Liver (tissue), 3 donors: ENCODE measurements around the gene SLC2A4.

ENCODE experiments used
- FOXA1 ChIP-seq: IDR thresholded peaks from 2 replicates; pipeline ENCODE4 v1.6.1; 2016; ENCODE audit warnings: antibody characterized with exemption
- FOXA2 ChIP-seq: IDR thresholded peaks from 2 replicates; pipeline ENCODE4 v1.6.1; 2016; ENCODE audit warnings: antibody characterized with exemption
- HNF4A ChIP-seq, 2 donors: conservative IDR thresholded peaks; 2 replicates each; pipeline ENCODE4 v1.6.1; 2016; ENCODE audit warnings: antibody characterized with exemption in 2 of 2, mild to moderate bottlenecking in 2 of 2
- JUND ChIP-seq, 2 donors: IDR thresholded peaks; 2 replicates each; pipeline ENCODE4 v1.6.1; 2016; ENCODE audit warnings: antibody characterized with exemption in 2 of 2
- RAD21 ChIP-seq, 2 donors: IDR thresholded peaks; 2 replicates each; pipeline ENCODE4 v1.6.1; 2016; ENCODE audit warnings: antibody characterized with exemption in 2 of 2, mild to moderate bottlenecking in 2 of 2
- TAF1 ChIP-seq: conservative IDR thresholded peaks from 2 replicates; pipeline ENCODE4 v1.6.1; 2016; ENCODE audit warnings: antibody characterized with exemption, mild to moderate bottlenecking
- YY1 ChIP-seq: IDR thresholded peaks from 2 replicates; pipeline ENCODE4 v1.6.1; 2016; ENCODE audit warnings: antibody characterized with exemption, mild to moderate bottlenecking
- TF ChIP-seq, protein P1 (sequence below): fragments of 150-350 bp; IDR thresholded peaks from 2 replicates; pipeline ENCODE4 v1.5.1; 2017; ENCODE audit warnings: improper control_type of control experiment, low read depth, low read length; ENCODE audit not compliant: missing input control
- TF ChIP-seq, protein P2 (sequence below): IDR thresholded peaks from 2 replicates; pipeline ENCODE4 v1.6.1; 2016; ENCODE audit warnings: antibody characterized with exemption
- TF ChIP-seq, protein P3 (sequence below): IDR thresholded peaks from 2 replicates; pipeline ENCODE4 v1.6.1; 2016; ENCODE audit warnings: antibody characterized with exemption
- TF ChIP-seq, protein P4 (sequence below): IDR thresholded peaks from 2 replicates; pipeline ENCODE4 v1.6.1; 2016; ENCODE audit warnings: antibody characterized with exemption, mild to moderate bottlenecking
- donor health status: healthy.
- donor health status: healthy.

DNA sequence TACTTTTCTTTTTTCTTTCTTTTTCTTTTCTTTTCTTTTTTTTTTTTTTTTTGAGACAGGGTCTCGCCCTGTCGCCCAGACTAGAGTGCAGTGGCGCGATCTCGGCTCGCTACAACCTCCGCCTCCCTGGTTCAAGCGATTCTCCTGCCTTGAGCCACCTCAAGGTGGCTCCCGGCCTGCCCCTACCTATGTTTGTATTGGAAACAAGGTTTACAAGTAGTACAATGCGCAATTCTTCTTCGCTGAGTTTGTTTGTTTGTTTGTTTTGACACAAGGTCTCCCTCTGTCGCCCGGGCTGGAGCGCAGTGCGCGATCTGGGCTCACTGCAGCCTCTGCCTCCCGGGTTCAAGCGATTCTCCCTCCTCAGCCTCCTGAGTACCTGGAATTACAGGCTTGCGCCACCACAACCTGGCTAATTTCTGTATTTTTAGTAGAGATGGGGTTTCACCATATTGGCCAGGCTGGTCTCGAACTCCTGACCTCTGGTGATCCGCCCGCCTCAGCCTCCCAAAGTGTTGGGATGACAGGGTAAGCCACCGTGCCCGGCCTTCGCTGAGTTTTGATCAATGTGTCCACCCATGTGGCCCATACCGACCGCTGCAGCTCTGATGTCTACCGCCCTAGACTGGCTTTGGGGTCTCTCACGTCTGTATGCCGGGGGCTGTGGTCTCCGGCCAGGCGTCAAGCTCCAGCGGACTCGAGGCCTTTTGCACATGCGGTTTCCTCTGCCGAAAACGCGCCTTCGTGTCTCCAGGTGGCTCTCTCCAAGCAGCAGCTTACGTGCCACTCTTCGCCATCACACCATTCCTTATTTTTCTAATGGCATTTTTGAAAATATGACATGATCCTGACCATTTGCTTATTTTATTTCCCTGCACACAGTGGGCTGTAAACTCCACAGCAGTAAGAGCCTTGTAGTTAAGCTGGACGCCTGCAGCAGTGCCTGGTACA is 14.0 kb downstream of the SLC2A4 start:
- TF ChIP-seq, protein P1, sequence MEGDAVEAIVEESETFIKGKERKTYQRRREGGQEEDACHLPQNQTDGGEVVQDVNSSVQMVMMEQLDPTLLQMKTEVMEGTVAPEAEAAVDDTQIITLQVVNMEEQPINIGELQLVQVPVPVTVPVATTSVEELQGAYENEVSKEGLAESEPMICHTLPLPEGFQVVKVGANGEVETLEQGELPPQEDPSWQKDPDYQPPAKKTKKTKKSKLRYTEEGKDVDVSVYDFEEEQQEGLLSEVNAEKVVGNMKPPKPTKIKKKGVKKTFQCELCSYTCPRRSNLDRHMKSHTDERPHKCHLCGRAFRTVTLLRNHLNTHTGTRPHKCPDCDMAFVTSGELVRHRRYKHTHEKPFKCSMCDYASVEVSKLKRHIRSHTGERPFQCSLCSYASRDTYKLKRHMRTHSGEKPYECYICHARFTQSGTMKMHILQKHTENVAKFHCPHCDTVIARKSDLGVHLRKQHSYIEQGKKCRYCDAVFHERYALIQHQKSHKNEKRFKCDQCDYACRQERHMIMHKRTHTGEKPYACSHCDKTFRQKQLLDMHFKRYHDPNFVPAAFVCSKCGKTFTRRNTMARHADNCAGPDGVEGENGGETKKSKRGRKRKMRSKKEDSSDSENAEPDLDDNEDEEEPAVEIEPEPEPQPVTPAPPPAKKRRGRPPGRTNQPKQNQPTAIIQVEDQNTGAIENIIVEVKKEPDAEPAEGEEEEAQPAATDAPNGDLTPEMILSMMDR: no peak
- TF ChIP-seq YY1 (no peak), RAD21 (IDR thresholded peaks at IDR 0.05) (no peak), FOXA1 (no peak), HNF4A (conservative IDR thresholded peaks at IDR 0.05) (no peak), FOXA2 (no peak), JUND (IDR thresholded peaks at IDR 0.05) (no peak), TAF1 (no peak)
- TF ChIP-seq, protein P2, sequence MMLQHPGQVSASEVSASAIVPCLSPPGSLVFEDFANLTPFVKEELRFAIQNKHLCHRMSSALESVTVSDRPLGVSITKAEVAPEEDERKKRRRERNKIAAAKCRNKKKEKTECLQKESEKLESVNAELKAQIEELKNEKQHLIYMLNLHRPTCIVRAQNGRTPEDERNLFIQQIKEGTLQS: no peak
- TF ChIP-seq, protein P3, sequence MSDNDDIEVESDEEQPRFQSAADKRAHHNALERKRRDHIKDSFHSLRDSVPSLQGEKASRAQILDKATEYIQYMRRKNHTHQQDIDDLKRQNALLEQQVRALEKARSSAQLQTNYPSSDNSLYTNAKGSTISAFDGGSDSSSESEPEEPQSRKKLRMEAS: no peak
- TF ChIP-seq, protein P4, sequence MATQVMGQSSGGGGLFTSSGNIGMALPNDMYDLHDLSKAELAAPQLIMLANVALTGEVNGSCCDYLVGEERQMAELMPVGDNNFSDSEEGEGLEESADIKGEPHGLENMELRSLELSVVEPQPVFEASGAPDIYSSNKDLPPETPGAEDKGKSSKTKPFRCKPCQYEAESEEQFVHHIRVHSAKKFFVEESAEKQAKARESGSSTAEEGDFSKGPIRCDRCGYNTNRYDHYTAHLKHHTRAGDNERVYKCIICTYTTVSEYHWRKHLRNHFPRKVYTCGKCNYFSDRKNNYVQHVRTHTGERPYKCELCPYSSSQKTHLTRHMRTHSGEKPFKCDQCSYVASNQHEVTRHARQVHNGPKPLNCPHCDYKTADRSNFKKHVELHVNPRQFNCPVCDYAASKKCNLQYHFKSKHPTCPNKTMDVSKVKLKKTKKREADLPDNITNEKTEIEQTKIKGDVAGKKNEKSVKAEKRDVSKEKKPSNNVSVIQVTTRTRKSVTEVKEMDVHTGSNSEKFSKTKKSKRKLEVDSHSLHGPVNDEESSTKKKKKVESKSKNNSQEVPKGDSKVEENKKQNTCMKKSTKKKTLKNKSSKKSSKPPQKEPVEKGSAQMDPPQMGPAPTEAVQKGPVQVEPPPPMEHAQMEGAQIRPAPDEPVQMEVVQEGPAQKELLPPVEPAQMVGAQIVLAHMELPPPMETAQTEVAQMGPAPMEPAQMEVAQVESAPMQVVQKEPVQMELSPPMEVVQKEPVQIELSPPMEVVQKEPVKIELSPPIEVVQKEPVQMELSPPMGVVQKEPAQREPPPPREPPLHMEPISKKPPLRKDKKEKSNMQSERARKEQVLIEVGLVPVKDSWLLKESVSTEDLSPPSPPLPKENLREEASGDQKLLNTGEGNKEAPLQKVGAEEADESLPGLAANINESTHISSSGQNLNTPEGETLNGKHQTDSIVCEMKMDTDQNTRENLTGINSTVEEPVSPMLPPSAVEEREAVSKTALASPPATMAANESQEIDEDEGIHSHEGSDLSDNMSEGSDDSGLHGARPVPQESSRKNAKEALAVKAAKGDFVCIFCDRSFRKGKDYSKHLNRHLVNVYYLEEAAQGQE: no peak
